GM23338 (cell line): ENCODE results near the gene DOCK4. TPM values are rescaled to one million over a fixed set of nuclear protein-coding genes. Genes with fewer than 3 reads are reported as not detected.

ENCODE experiments used
- ATAC-seq: fragments of 200-7000 bp; cut with Tn5 transposase; 3 replicates; pipeline ENCODE4 v1.9.1; 2020
- DNase-seq: peaks from one replicate; pipeline ENCODE4 v3.0.0-alpha.2; 2015; ENCODE audit warnings: low spot score
- H2AFZ ChIP-seq: fragments of 200-600 bp; sonication (generic); 2 replicates; pipeline ENCODE4 v1.8.0; 2016; ENCODE audit warnings: antibody characterized with exemption, mild to moderate bottlenecking, moderate library complexity
- H3F3A ChIP-seq: fragments of 200-600 bp; sonication (generic); replicated peaks from 2 replicates; pipeline ENCODE4 v1.8.0; 2017; ENCODE audit warnings: antibody characterized with exemption, mixed run types, low read depth
- H3K27ac ChIP-seq: fragments of 200-600 bp; sonication (generic); 2 replicates; pipeline ENCODE4 v1.6.1; 2016; ENCODE audit warnings: low read depth
- H3K27me3 ChIP-seq: fragments of 200-600 bp; sonication (generic); 2 replicates; pipeline ENCODE4 v1.8.0; 2016; ENCODE audit warnings: mild to moderate bottlenecking, mixed run types, moderate library complexity; ENCODE audit not compliant: insufficient read depth
- H3K36me3 ChIP-seq: fragments of 200-600 bp; sonication (generic); 2 replicates; pipeline ENCODE4 v1.8.0; 2016; ENCODE audit warnings: mild to moderate bottlenecking; ENCODE audit not compliant: insufficient read depth
- H3K4me1 ChIP-seq: fragments of 200-600 bp; sonication (generic); 2 replicates; pipeline ENCODE4 v1.8.0; 2016; ENCODE audit warnings: mild to moderate bottlenecking, moderate library complexity; ENCODE audit not compliant: insufficient read depth
- H3K4me2 ChIP-seq: fragments of 200-600 bp; sonication (generic); 2 replicates; pipeline ENCODE4 v1.7.1; 2017; ENCODE audit warnings: mixed run types
- H3K4me3 ChIP-seq: fragments of 200-600 bp; sonication (generic); 2 replicates; pipeline ENCODE4 v1.6.1; 2016; ENCODE audit warnings: mixed run types
- H3K79me2 ChIP-seq: fragments of 200-600 bp; sonication (generic); replicated peaks from 2 replicates; pipeline ENCODE4 v1.8.0; 2017; ENCODE audit warnings: mild to moderate bottlenecking; ENCODE audit not compliant: insufficient read depth
- H3K9me2 ChIP-seq: fragments of 200-600 bp; sonication (generic); 2 replicates; pipeline ENCODE4 v1.8.0; 2017; ENCODE audit not compliant: insufficient read depth
- H4K20me1 ChIP-seq: fragments of 200-600 bp; sonication (generic); replicated peaks from 2 replicates; pipeline ENCODE4 v1.8.0; 2017; ENCODE audit warnings: mild to moderate bottlenecking; ENCODE audit not compliant: insufficient read depth
- H3K27ac Mint-ChIP-seq: 2 replicates; pipeline ENCODE4 v1.8.0; 2020; ENCODE audit warnings: inconsistent platforms, mild to moderate bottlenecking, moderate library complexity, mixed read lengths
- H3K27me3 Mint-ChIP-seq: 3 replicates; pipeline ENCODE4 v1.8.0; 2022; ENCODE audit warnings: low read depth, mild to moderate bottlenecking, moderate library complexity, mixed read lengths, inconsistent platforms; ENCODE audit not compliant: insufficient read depth, poor library complexity
- H3K36me3 Mint-ChIP-seq: 3 replicates; pipeline ENCODE4 v1.8.0; 2021; ENCODE audit warnings: low read depth, mild to moderate bottlenecking, inconsistent platforms, moderate library complexity, mixed read lengths
- H3K4me1 Mint-ChIP-seq: 3 replicates; pipeline ENCODE4 v1.8.0; 2020; ENCODE audit warnings: mild to moderate bottlenecking, inconsistent platforms, mixed read lengths
- H3K4me3 Mint-ChIP-seq: 3 replicates; pipeline ENCODE4 v1.8.0; 2021; ENCODE audit warnings: moderate library complexity, mild to moderate bottlenecking, inconsistent platforms, mixed read lengths
- H3K9me3 Mint-ChIP-seq: 3 replicates; pipeline ENCODE4 v1.8.0; 2020; ENCODE audit warnings: moderate library complexity, mild to moderate bottlenecking, inconsistent platforms, mixed read lengths
- CREB1 ChIP-seq: fragments of 250-450 bp; sonication (Bioruptor Pico); IDR thresholded peaks from 2 replicates; pipeline ENCODE4 v1.5.0; 2020; ENCODE audit warnings: low read depth, mild to moderate bottlenecking, moderate library complexity
- ETS1 ChIP-seq: IDR thresholded peaks from 2 replicates; pipeline ENCODE4 v1.6.1; 2016; ENCODE audit warnings: antibody characterized with exemption
- EZH2 ChIP-seq: fragments of 200-600 bp; sonication (generic); IDR thresholded peaks from one replicate; pipeline ENCODE4 v1.8.0; 2017; ENCODE audit warnings: antibody characterized with exemption, mild to moderate bottlenecking, low read depth; ENCODE audit not compliant: unreplicated experiment
- EZH2phosphoT487 ChIP-seq: fragments of 200-600 bp; sonication (generic); IDR thresholded peaks from one replicate; pipeline ENCODE4 v1.8.1; 2018; ENCODE audit warnings: antibody characterized with exemption; ENCODE audit not compliant: unreplicated experiment
- JUNB ChIP-seq: IDR thresholded peaks from one replicate; pipeline ENCODE4 v1.6.1; 2016; ENCODE audit warnings: antibody characterized with exemption; ENCODE audit not compliant: unreplicated experiment
- NANOG ChIP-seq: IDR thresholded peaks from 2 replicates; pipeline ENCODE4 v1.6.1; 2016; ENCODE audit warnings: antibody characterized with exemption, borderline replicate concordance
- POLR2AphosphoS5 ChIP-seq: IDR thresholded peaks from 2 replicates; pipeline ENCODE4 v1.6.1; 2016; ENCODE audit warnings: antibody characterized with exemption, low read depth
- REST ChIP-seq: IDR thresholded peaks from one replicate; pipeline ENCODE4 v1.6.1; 2018; ENCODE audit warnings: antibody characterized with exemption; ENCODE audit not compliant: unreplicated experiment
- ZNF114 ChIP-seq: fragments of 250-450 bp; sonication (Bioruptor Pico); IDR thresholded peaks from 2 replicates; pipeline ENCODE4 v1.5.0; 2020; ENCODE audit warnings: mild to moderate bottlenecking, moderate library complexity
- ZNF331 ChIP-seq: fragments of 250-450 bp; sonication (Bioruptor Pico); IDR thresholded peaks from 2 replicates; pipeline ENCODE4 v1.5.0; 2020; ENCODE audit warnings: low read depth, mild to moderate bottlenecking, moderate library complexity
- ZNF462 ChIP-seq: fragments of 250-450 bp; sonication (Bioruptor Pico); IDR thresholded peaks from 2 replicates; pipeline ENCODE4 v1.5.0; 2020; ENCODE audit warnings: mild to moderate bottlenecking, moderate library complexity
- polyA plus RNA-seq: library from polyadenylated mRNA; unstranded; fragments of >200 nt; fragmentation: Nextera tagmentation; extraction: Ambion mirVana; gene quantifications from 2 replicates; pipeline ENCODE4 v1.2.1, GENCODE V29; 2016
- total RNA-seq: library from RNA; depleted of rRNA; stranded (reverse); fragments of >200 nt; shearing (Covaris generic); gene quantifications from 2 replicates; pipeline ENCODE4 v1.2.3, GENCODE V29; 2014

Gene DOCK4
- total and polyA plus RNA-seq, 2 experiments from 2014 or later = 6.3 to 33.8 TPM

- TF ChIP-seq ETS1 = no peak
- no peak for TF ChIP-seq ZNF462 (CRISPR knock-in tag)
Measured at GRCh38 chr7:112207765-112208164, 1.6 kb upstream of the DOCK4 start (continued).

- no peaks in the 10 kb centered on the region; the same call in 2 of the 3 replicates for H3K36me3 Mint-ChIP-seq
- Histone ChIP-seq H3K36me3 (no peaks in the 10 kb centered on the region), H3K27me3 (no peaks in the 10 kb centered on the region), H3K79me2 (peaks cover 90% of the 10 kb centered on the region), H3K27ac (peak overlapping the region; percentile 56; the same call in 1 of the 2 replicates), H3F3A (no peaks in the 10 kb centered on the region), H2AFZ (peak overlapping the region; percentile 77), H3K9me2 (no peaks in the 10 kb centered on the region), H3K4me3 (peak overlapping the region; percentile 86), H3K4me1 (peaks cover 42% of the 10 kb centered on the region), H3K4me2 (peak overlapping the region; percentile 93), H4K20me1 (peaks cover 21% of the 10 kb centered on the region)
- peak overlapping the region; percentile 93 for H3K27ac Mint-ChIP-seq
- DNase-seq = no peak
- H3K4me1 Mint-ChIP-seq = peaks cover 31% of the 10 kb centered on the region
- H3K9me3 Mint-ChIP-seq = no peaks in the 10 kb centered on the region; the same call in 2 of the 3 replicates
- H3K4me3 Mint-ChIP-seq = peak overlapping the region; percentile 99
- peaks cover 6% of the 10 kb centered on the region for H3K27me3 Mint-ChIP-seq
- no peak for ATAC-seq
- TF ChIP-seq ETS1 (no peak), POLR2AphosphoS5 (no peak), REST (no peak), JUNB (no peak), CREB1 (CRISPR knock-in tag) (no peak), ZNF114 (CRISPR knock-in tag) (no peak), EZH2phosphoT487 (no peak), ZNF331 (CRISPR knock-in tag) (no peak), EZH2 (no peak), NANOG (no peak)
Measured at GRCh38 chr7:112206991-112207592, 893 bp upstream of the DOCK4 start.
